Measurements from ENCODE around the gene WASHC3.

Gene WASHC3

GRCh38 chr12:102063069-102063468 lies 1.3 kb upstream of the WASHC3 start:
- no peak for DNase-seq (ENCODE audit: low read depth, low spot score)
- ChIA-PET CTCF (interaction anchor here (0.6 kb wide), 1 partner anchor 30 kb away, joined by 3 read pairs; no protein-coding TSS in a partner anchor), POLR2A (no interaction called here)
- TF ChIP-seq CTCF (IDR thresholded peaks at IDR 0.05; ENCODE audit: insufficient read depth, low read length, missing control alignments) = no peak
- no peak overlapping the region for H3K4me3 ChIP-seq (ENCODE audit: low read depth, low read length)

- no peak for DNase-seq (ENCODE audit: low read depth, low spot score)
- TF ChIP-seq CTCF (IDR thresholded peaks at IDR 0.05; ENCODE audit: insufficient read depth, low read length, missing control alignments) = no peak
- peak overlapping the region; percentile 40; the same call in 1 of the 2 replicates for H3K4me3 ChIP-seq (ENCODE audit: low read depth, low read length)
- ChIA-PET CTCF (interaction anchor here (0.6 kb wide), 1 partner anchor 30 kb away, joined by 3 read pairs; no protein-coding TSS in a partner anchor), POLR2A (no interaction called here)
Observed at GRCh38 chr12:102062419-102062806, 622 bp upstream of the WASHC3 start.

- peak overlapping the region; percentile 91 for H3K4me3 ChIP-seq (ENCODE audit: low read depth, low read length)
- no peak for TF ChIP-seq CTCF (IDR thresholded peaks at IDR 0.05; ENCODE audit: insufficient read depth, low read length, missing control alignments)
- ChIA-PET POLR2A (no interaction called here), CTCF (no interaction called here)
- no peak for DNase-seq (ENCODE audit: low read depth, low spot score)
Observed at GRCh38 chr12:102061096-102061559, 663 bp downstream of the WASHC3 start.

GRCh38 chr12:102059343-102059742 lies 2.4 kb downstream of the WASHC3 start:
- POLR2A ChIA-PET = no interaction called here

GRCh38 chr12:102054345-102054744 lies 7.4 kb downstream of the WASHC3 start:
- CTCF ChIA-PET = no interaction called here
- H3K4me3 ChIP-seq (ENCODE audit: low read depth, low read length) = no peak overlapping the region
- DNase-seq (ENCODE audit: low read depth, low spot score) = no peak
- POLR2A ChIA-PET = no interaction called here
- TF ChIP-seq CTCF (IDR thresholded peaks at IDR 0.05; ENCODE audit: insufficient read depth, low read length, missing control alignments) = no peak

More at GRCh38 chr12:102059343-102059742, 2.4 kb downstream of the WASHC3 start:
- H3K4me3 ChIP-seq (ENCODE audit: low read depth, low read length) = no peak overlapping the region
- no peak for DNase-seq (ENCODE audit: low read depth, low spot score)
- CTCF ChIA-PET = no interaction called here
- TF ChIP-seq CTCF (IDR thresholded peaks at IDR 0.05; ENCODE audit: insufficient read depth, low read length, missing control alignments) = no peak

- TF ChIP-seq CTCF (IDR thresholded peaks at IDR 0.05; ENCODE audit: insufficient read depth, low read length, missing control alignments) = no peak
- no peak overlapping the region for H3K4me3 ChIP-seq (ENCODE audit: low read depth, low read length)
- POLR2A ChIA-PET = no interaction called here
- DNase-seq (ENCODE audit: low read depth, low spot score) = no peak
- CTCF ChIA-PET = no interaction called here
Observed at GRCh38 chr12:102053062-102053349, 8.8 kb downstream of the WASHC3 start.
